ENCODE results near the gene MYOF. TPM values are rescaled to one million over a fixed set of nuclear protein-coding genes. Genes with fewer than 3 reads are reported as not detected.

MYOF gene
- polyA plus RNA-seq, 4 donors: 1.6 to 20.6 (median 9.4) TPM

GRCh38 chr10:93494494-93494893 lies 12.4 kb upstream of the MYOF start:
- Histone ChIP-seq H3K36me3 (ENCODE audit: control insufficient read depth in 3 of 3, insufficient read depth in 2 of 3, low read depth in 1 of 3, low read length in 3 of 3) (no peaks in the 10 kb centered on the region), H3K27ac (ENCODE audit: low read depth in 1 of 3, low read length in 2 of 3) (no peak overlapping the region), H3K9me3 (ENCODE audit: control insufficient read depth in 2 of 2, insufficient read depth in 1 of 2, low read depth in 1 of 2, low read length in 1 of 2) (no peaks in the 10 kb centered on the region), H3K4me1 (ENCODE audit: control insufficient read depth in 3 of 3, insufficient read depth in 2 of 3, low read depth in 1 of 3, low read length in 2 of 3) (peaks cover 0 to 3% (median 0%) of the 10 kb centered on the region in 3 donors), H3K4me3 (ENCODE audit: low read depth in 1 of 3, low read length in 3 of 3) (no peak overlapping the region), H3K27me3 (ENCODE audit: control insufficient read depth in 3 of 3, insufficient read depth in 3 of 3, low read length in 3 of 3) (no peaks in the 10 kb centered on the region)
- no peak for FAIRE-seq
- no peak for DNase-seq
- 90 to 95% (median 92%) methylated on average over 2 of the region's 2 CpGs for WGBS, 3 donors

- no peak overlapping the region for H3K27ac ChIP-seq (ENCODE audit: low read depth in 1 of 3, low read length in 2 of 3)
- FAIRE-seq: no peak
- H3K27me3 ChIP-seq (ENCODE audit: control insufficient read depth in 3 of 3, insufficient read depth in 3 of 3, low read length in 3 of 3): peaks cover 0 to 2% (median 0%) of the 10 kb centered on the region in 3 donors
- peaks cover 0 to 3% (median 0%) of the 10 kb centered on the region in 3 donors for H3K4me1 ChIP-seq (ENCODE audit: control insufficient read depth in 3 of 3, insufficient read depth in 2 of 3, low read depth in 1 of 3, low read length in 2 of 3)
- no peak overlapping the region for H3K4me3 ChIP-seq (ENCODE audit: low read depth in 1 of 3, low read length in 3 of 3)
- no peak for DNase-seq
- H3K9me3 ChIP-seq (ENCODE audit: control insufficient read depth in 2 of 2, insufficient read depth in 1 of 2, low read depth in 1 of 2, low read length in 1 of 2): no peaks in the 10 kb centered on the region
- no peaks in the 10 kb centered on the region for H3K36me3 ChIP-seq (ENCODE audit: control insufficient read depth in 3 of 3, insufficient read depth in 2 of 3, low read depth in 1 of 3, low read length in 3 of 3)
- 59 to 77% (median 76%) methylated on average over 3 of the region's 3 CpGs for WGBS, 3 donors
Measured at GRCh38 chr10:93493162-93493561, 11.0 kb upstream of the MYOF start.

GRCh38 chr10:93491602-93492121 lies 9.5 kb upstream of the MYOF start:
- no peaks in the 10 kb centered on the region for H3K9me3 ChIP-seq (ENCODE audit: control insufficient read depth in 2 of 2, insufficient read depth in 1 of 2, low read depth in 1 of 2, low read length in 1 of 2)
- no peak for FAIRE-seq
- H3K4me3 ChIP-seq (ENCODE audit: low read depth in 1 of 3, low read length in 3 of 3): no peak overlapping the region
- H3K4me1 ChIP-seq (ENCODE audit: control insufficient read depth in 3 of 3, insufficient read depth in 2 of 3, low read depth in 1 of 3, low read length in 2 of 3): peaks cover 0 to under 1% (median 0%) of the 10 kb centered on the region in 3 donors
- no peaks in the 10 kb centered on the region for H3K36me3 ChIP-seq (ENCODE audit: control insufficient read depth in 3 of 3, insufficient read depth in 2 of 3, low read depth in 1 of 3, low read length in 3 of 3)
- 56 to 77% (median 72%) methylated on average over 2 of the region's 2 CpGs for whole genome bisulfite sequencing, 3 donors
- H3K27me3 ChIP-seq (ENCODE audit: control insufficient read depth in 3 of 3, insufficient read depth in 3 of 3, low read length in 3 of 3): peaks cover 0 to 2% (median 0%) of the 10 kb centered on the region in 3 donors
- H3K27ac ChIP-seq (ENCODE audit: low read depth in 1 of 3, low read length in 2 of 3): no peak overlapping the region
- DNase-seq: no peak

GRCh38 chr10:93488956-93489528 lies 6.9 kb upstream of the MYOF start:
- no peaks in the 10 kb centered on the region for H3K4me1 ChIP-seq (ENCODE audit: control insufficient read depth in 3 of 3, insufficient read depth in 2 of 3, low read depth in 1 of 3, low read length in 2 of 3)
- no peaks in the 10 kb centered on the region for H3K9me3 ChIP-seq (ENCODE audit: control insufficient read depth in 2 of 2, insufficient read depth in 1 of 2, low read depth in 1 of 2, low read length in 1 of 2)
- H3K4me3 ChIP-seq (ENCODE audit: low read depth in 1 of 3, low read length in 3 of 3): no peak overlapping the region
- H3K27ac ChIP-seq (ENCODE audit: low read depth in 1 of 3, low read length in 2 of 3): no peak overlapping the region
- no peaks in the 10 kb centered on the region for H3K36me3 ChIP-seq (ENCODE audit: control insufficient read depth in 3 of 3, insufficient read depth in 2 of 3, low read depth in 1 of 3, low read length in 3 of 3)
- FAIRE-seq: no peak
- no peak for DNase-seq
- WGBS, 3 donors: 90 to 94% (median 92%) methylated on average over 4 of the region's 4 CpGs
- peaks cover 0 to 2% (median 0%) of the 10 kb centered on the region in 3 donors for H3K27me3 ChIP-seq (ENCODE audit: control insufficient read depth in 3 of 3, insufficient read depth in 3 of 3, low read length in 3 of 3)

GRCh38 chr10:93485690-93486089 lies 3.6 kb upstream of the MYOF start:
- 17 to 52% (median 43%) methylated on average over 1 of the region's 1 CpG for WGBS, 3 donors
- no peak for FAIRE-seq

GRCh38 chr10:93481637-93482144 lies 443 bp downstream of the MYOF start:
- no peak for DNase-seq
- H3K9me3 ChIP-seq (ENCODE audit: control insufficient read depth in 2 of 2, insufficient read depth in 1 of 2, low read depth in 1 of 2, low read length in 1 of 2): no peaks in the 10 kb centered on the region
- WGBS, 3 donors: 18 to 23% (median 19%) methylated on average over 7 of the region's 7 CpGs
- peak overlapping the region in 2 of 3 donors; percentile 69 to 73 for H3K4me3 ChIP-seq (ENCODE audit: low read depth in 1 of 3, low read length in 3 of 3)
- FAIRE-seq: no peak
- H3K27me3 ChIP-seq (ENCODE audit: control insufficient read depth in 3 of 3, insufficient read depth in 3 of 3, low read length in 3 of 3): no peaks in the 10 kb centered on the region
- H3K27ac ChIP-seq (ENCODE audit: low read depth in 1 of 3, low read length in 2 of 3): peak overlapping the region in 2 of 3 donors; percentile 85 to 92
- peaks cover 0 to 9% (median 2%) of the 10 kb centered on the region in 3 donors for H3K4me1 ChIP-seq (ENCODE audit: control insufficient read depth in 3 of 3, insufficient read depth in 2 of 3, low read depth in 1 of 3, low read length in 2 of 3)
- peaks cover 0 to 5% (median 0%) of the 10 kb centered on the region in 3 donors for H3K36me3 ChIP-seq (ENCODE audit: control insufficient read depth in 3 of 3, insufficient read depth in 2 of 3, low read depth in 1 of 3, low read length in 3 of 3)

More at GRCh38 chr10:93485690-93486089, 3.6 kb upstream of the MYOF start:
- H3K4me3 ChIP-seq (ENCODE audit: low read depth in 1 of 3, low read length in 3 of 3): no peak overlapping the region
- no peaks in the 10 kb centered on the region for H3K9me3 ChIP-seq (ENCODE audit: control insufficient read depth in 2 of 2, insufficient read depth in 1 of 2, low read depth in 1 of 2, low read length in 1 of 2)
- no peaks in the 10 kb centered on the region for H3K36me3 ChIP-seq (ENCODE audit: control insufficient read depth in 3 of 3, insufficient read depth in 2 of 3, low read depth in 1 of 3, low read length in 3 of 3)
- H3K27ac ChIP-seq (ENCODE audit: low read depth in 1 of 3, low read length in 2 of 3): no peak overlapping the region
- peaks cover 0 to 2% (median 0%) of the 10 kb centered on the region in 3 donors for H3K27me3 ChIP-seq (ENCODE audit: control insufficient read depth in 3 of 3, insufficient read depth in 3 of 3, low read length in 3 of 3)
- peaks cover 0 to 7% (median 0%) of the 10 kb centered on the region in 3 donors for H3K4me1 ChIP-seq (ENCODE audit: control insufficient read depth in 3 of 3, insufficient read depth in 2 of 3, low read depth in 1 of 3, low read length in 2 of 3)
- no peak for DNase-seq

- Histone ChIP-seq H3K4me3 (ENCODE audit: low read depth in 1 of 3, low read length in 3 of 3) (no peak overlapping the region), H3K27ac (ENCODE audit: low read depth in 1 of 3, low read length in 2 of 3) (no peak overlapping the region), H3K4me1 (ENCODE audit: control insufficient read depth in 3 of 3, insufficient read depth in 2 of 3, low read depth in 1 of 3, low read length in 2 of 3) (peaks cover 0 to 22% (median 8%) of the 10 kb centered on the region in 3 donors), H3K9me3 (ENCODE audit: control insufficient read depth in 2 of 2, insufficient read depth in 1 of 2, low read depth in 1 of 2, low read length in 1 of 2) (no peaks in the 10 kb centered on the region), H3K27me3 (ENCODE audit: control insufficient read depth in 3 of 3, insufficient read depth in 3 of 3, low read length in 3 of 3) (no peaks in the 10 kb centered on the region), H3K36me3 (ENCODE audit: control insufficient read depth in 3 of 3, insufficient read depth in 2 of 3, low read depth in 1 of 3, low read length in 3 of 3) (peaks cover 0 to 5% (median 0%) of the 10 kb centered on the region in 3 donors)
- FAIRE-seq: no peak
- 78 to 84% (median 83%) methylated on average over 6 of the region's 6 CpGs for WGBS, 3 donors
- DNase-seq: no peak
Measured at GRCh38 chr10:93478873-93479272, 3.3 kb downstream of the MYOF start.

- Histone ChIP-seq H3K27ac (ENCODE audit: low read depth in 1 of 3, low read length in 2 of 3) (no peak overlapping the region), H3K36me3 (ENCODE audit: control insufficient read depth in 3 of 3, insufficient read depth in 2 of 3, low read depth in 1 of 3, low read length in 3 of 3) (peaks cover 0 to 10% (median 0%) of the 10 kb centered on the region in 3 donors), H3K4me1 (ENCODE audit: control insufficient read depth in 3 of 3, insufficient read depth in 2 of 3, low read depth in 1 of 3, low read length in 2 of 3) (peaks cover 0 to 30% (median 8%) of the 10 kb centered on the region in 3 donors), H3K27me3 (ENCODE audit: control insufficient read depth in 3 of 3, insufficient read depth in 3 of 3, low read length in 3 of 3) (no peaks in the 10 kb centered on the region), H3K4me3 (ENCODE audit: low read depth in 1 of 3, low read length in 3 of 3) (no peak overlapping the region), H3K9me3 (ENCODE audit: control insufficient read depth in 2 of 2, insufficient read depth in 1 of 2, low read depth in 1 of 2, low read length in 1 of 2) (no peaks in the 10 kb centered on the region)
- no peak for FAIRE-seq
- 89 to 98% (median 97%) methylated on average over 2 of the region's 2 CpGs for WGBS, 3 donors
- DNase-seq: no peak
Measured at GRCh38 chr10:93476756-93477155, 5.4 kb downstream of the MYOF start.

Data from small intestine (tissue), 7 donors.